NCI-H524 treated with DMSO at 0.1 percent for 48 hours (cell line): ENCODE measurements around the gene SH3GLB2.
"Not testable (repeated sequence)": the region's sequence is repeated elsewhere in the genome, so short reads cannot be mapped to it uniquely, and the experiment has no call there.

Source experiments
- DNase-seq: peaks from one replicate; lab custom pipeline; 2025; lab: John Stamatoyannopoulos, UW

SH3GLB2 gene

DNA sequence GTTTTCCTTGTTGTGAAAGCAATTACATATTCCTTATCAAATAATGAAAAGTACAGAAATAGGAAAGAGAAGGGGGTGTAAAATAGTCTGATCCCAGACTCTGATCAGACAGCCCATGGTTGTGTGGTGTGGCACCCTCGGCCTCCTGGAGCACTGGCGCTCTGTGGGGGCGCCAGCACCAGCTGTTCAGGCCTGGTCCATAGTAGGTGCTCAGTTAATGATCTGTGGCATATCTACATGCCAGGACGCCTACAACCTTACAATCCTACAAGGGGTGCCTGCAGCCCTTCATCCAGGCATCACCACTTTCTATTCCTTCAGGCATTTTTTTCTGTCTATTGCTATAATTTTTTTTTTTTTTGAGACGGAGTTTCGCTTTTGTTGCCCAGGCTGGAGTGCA is 24.9 kb upstream of the SH3GLB2 start:
- DNase-seq: no peak

DNA sequence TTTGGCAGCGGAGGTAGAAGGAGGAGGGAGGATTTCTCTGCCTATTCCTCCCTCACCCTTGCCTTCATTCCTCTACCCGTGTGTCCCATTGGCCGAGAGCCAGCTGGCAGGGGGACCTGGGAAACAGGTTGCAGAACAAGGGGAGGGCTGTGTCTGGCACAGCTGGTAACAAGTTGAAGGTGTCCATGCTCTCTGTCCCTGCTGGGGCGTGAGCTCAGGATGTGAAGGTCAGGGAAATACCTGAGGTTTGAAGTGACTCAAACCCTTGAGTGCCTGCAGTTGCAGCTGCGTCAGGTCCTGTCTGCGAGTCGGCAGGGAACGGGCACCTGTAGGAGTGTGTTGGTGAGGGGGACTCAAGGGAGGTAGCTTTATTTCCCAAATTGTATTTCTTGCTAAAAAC is 24.5 kb upstream of the SH3GLB2 start:
- no peak for DNase-seq

DNA sequence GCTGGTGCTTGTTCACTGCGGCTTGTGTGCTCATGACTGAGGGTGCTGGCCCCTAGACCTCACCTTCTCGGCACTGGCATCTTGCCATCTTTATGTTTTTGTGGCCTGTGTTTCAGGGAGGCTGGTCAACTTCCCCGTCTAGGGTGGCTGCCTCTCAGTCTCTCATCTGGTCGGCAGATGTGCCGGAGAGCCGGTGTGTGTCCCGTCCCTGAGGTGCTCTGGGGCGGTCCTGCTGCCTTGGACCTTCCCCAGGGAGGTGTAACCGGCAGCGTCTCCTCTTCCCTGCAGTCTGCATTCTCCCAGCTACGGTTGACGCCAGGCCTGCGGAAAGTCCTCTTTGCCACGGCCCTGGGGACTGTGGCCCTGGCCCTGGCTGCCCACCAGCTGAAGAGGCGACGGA is 13.9 kb upstream of the SH3GLB2 start:
- DNase-seq: no peak

DNA sequence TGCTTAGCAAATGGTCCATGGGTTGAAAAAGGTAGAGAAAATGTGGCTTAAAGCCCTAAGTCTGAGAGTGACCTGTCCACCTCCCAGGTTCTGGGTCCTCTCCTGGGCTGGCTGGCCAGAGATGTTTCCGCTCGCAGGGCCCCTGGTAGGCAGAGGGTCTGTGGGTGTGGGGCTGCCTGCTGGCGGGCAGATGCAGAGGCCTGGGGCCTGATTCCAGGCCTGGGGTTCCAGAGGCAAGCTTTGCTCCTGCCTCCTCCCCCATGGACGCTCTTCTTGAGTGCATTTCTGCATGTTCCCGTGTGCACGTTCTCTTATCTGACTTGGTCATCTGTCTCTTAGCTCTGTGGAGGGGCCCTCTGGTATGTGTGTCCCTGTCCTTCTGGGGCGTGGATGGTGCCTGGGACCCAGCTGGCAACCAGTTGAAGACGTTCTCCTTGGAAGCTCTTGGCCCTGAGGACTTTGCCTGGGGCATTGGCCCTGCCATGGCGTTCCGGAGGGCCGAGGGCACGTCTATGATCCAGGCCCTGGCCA is 12.0 kb upstream of the SH3GLB2 start:
- DNase-seq: no peak

DNA sequence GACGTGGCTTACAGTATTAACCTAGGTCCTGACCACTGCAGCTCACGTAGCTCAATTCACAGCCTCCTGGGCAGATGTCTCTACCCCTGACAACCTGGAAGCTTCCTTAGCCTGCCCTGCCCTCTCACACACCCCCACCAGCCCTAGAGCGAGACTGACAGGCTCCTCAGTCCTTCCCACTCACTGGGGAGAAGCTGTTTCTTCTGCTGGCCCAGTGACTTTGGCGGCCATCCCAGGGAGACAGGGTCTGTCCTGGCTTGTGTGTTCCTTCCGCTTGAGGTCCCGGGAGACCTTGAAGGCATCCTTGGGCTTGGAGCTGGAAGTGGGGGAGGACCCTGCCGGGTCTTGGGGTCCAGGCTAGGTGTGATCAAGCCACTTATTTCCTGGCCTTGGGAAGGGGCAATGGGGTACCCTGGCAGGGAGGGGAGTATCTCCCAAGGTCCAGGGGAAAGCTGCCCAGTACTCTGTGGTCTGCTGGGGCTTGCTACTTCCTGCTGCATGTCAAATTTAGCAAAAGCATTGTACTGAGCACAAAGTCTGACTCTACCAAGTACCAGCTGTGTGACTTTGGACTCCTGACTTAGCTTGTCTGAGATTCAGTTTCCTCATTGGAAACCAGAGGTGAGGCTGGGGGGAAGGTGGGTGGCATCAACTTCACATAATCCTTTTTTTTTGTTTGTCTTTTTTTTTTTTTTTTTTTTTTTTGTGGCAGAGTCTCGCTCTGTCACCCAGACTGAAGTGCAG is 10.2 kb upstream of the SH3GLB2 start:
- DNase-seq: no peak

DNA sequence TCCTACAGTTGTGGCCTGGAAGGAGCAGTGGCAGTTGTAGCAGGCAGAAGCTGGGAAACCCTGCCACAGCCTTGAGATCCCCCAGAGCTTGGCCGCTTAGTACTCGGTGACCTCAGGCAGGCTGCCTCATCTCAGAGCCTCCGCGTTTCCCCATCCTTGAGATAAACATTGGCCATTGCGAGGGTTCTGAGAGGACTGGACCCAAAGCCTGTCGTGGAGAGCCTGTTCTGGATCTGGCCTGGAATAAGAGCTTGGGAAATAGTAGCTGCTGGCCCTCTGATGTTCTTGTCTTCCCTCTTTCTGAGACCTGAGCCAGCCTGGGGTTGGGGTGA is 9.6 kb upstream of the SH3GLB2 start:
- no peak for DNase-seq

DNA sequence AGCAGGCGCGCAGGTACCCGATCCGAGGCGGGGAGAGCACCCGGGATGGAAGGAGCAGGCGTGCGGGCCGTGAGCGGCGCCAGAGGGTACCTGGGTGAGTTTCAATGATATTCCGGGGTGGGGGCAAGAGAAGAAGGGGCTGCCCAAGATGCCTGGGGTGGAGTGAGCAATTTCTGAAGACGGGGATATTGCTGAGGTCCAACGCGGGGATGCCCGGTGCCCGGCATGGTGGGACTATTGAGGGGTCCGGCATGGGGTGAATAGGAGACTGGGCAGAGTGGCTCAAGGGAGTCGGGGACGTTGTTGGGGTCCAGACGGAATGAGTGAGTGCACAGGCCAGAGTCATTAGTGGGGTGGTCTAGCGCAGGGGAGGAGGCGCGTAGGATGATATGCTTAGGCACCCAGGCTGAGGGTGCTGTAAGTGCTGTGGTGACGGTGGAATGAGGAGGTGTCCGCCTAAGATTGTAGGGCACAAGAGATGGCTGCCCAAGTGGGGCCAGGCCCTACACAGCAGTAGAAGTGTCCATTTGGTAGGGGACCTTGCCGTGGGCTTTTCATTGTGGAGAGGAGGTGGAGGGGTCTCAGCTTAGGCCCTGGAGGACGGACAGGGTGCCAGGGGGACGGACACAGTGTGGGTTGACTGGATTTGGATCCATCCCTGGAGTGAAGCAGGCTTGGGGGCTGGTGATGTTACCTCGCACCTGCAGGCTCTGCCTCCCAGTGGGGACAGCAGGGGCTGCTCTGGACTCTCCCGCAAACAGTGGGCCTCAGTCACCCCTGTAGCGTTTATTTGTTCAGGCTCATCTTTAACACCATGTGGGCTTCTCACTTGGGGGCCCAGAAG is 9.0 kb upstream of the SH3GLB2 start:
- DNase-seq: no peak

DNA sequence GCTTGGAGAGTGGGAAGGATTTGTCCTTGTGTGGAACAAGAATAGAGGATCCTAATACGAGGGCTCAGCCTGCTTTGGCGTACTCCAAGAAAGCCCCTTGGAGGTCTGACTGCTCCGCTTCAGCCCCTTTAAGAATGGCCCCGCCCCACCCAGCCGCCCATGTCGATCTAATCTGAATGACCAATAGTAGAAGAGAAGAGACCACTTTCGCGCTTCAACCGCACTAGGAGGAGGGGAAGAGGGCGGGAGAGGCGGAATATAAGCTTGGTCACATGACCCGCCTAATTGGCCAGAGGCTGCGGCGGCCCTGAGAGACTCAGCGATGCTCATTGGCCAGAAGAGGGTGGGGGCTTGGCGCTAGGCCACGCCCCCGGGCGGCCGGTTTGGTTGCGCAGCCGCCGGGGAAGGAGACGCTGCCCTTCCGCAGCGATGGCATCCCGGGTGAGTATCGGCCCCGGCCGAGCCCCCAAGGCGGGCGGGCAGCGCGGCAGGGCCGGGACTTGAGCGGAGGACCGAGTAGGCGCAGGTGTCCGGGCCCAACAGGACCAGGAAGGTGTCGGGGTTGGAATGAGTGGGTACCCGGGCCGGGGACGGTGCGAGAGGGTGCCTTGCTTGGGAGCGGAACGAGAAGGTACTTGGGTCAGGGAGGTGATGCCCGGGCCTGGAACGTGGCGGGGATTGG is 8.3 kb upstream of the SH3GLB2 start, which contains the start of gene MIGA2:
Gene MIGA2 (plus strand): TSS at position 386 of the 682 bp plus-strand sequence. CDS start 3,969 bp downstream, outside the sequence.
- DNase-seq: peak; percentile 99

DNA sequence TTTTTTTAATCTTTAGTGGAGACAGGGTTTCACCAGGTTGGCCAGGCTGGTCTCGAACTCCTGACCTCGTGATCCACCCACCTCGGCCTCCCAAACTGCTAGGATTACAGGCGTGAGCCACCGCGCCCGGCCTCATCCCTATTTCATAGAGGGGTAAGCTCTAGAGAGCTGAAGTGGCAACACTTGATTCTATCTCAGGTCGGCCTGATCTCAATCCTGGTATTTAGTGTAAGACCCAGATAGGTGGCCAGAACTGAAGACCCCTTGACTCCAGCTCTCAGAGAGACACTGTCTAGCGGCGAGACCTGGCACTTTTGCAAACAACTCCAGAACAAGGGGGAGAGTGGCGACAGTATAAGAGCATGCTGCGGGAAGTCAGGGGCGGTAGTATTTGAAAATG is 7.7 kb upstream of the SH3GLB2 start:
- DNase-seq: not testable (repeated sequence)

DNA sequence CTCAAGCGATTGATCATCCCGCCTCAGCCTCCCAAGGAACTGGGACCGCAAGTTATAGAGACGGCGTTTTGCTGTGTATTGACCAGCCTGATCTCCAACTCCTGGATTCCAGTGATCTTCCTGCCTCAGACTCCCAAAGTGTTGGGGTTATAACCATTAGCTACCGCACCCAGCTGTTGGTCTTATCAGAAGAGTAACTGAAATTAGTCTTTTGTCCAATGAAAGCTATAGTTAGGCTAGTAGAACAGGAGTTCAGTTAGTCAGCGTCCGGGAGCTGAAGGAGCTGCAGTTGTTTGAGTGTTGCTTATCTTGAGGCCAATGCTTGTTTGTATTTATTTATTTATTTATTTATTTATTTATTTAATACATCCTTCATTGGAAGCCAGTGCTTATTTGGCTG is 5.1 kb upstream of the SH3GLB2 start:
- no peak for DNase-seq

DNA sequence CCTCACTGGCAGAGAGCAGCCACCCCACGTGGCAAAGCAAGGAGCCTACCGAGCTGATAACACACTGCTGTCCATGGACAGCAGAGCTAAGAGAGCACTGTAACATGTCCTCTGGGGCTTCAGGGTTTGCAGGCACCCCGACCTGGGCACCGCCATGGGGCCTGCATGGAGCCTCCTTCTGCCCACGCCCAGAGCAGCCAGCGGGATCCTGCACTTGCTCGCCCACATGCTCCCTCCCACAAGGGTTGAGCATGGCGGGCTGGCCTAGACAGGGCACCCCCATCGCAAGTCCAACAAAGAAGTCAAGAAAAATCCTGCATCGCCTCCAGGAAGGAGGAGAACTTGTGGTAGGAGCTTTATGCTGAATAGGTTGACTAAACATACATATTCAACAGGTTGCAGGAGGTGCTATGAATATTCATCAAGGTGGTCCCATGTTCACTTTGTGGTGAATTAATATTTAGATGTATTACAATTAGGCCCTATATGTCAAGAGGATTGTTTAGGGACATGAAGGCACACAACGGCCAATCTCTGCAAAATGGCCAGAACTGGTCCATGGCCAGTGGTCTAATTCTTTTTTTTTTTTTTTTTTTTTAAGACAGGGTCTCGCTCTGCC is 4.5 kb upstream of the SH3GLB2 start:
- no peak for DNase-seq

DNA sequence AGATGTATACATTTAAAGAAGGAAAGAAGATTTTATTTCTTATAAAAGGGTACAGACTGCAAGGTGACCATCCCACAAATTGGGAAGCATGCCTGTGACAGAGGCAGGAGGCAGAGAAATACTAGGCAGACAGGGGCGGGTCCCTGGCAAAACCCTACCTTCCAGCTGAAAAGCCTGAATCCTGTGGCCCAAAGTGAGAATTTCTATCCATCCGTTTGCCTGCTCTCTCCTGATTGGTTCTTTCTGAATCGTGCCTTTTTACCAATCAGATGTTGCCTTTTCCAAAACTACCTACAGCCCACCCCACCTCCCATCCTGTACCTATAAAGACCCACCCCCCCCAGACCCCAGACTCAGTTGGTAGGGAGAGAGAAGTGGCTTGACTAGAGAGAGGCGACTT is 3.4 kb upstream of the SH3GLB2 start:
- no peak for DNase-seq

DNA sequence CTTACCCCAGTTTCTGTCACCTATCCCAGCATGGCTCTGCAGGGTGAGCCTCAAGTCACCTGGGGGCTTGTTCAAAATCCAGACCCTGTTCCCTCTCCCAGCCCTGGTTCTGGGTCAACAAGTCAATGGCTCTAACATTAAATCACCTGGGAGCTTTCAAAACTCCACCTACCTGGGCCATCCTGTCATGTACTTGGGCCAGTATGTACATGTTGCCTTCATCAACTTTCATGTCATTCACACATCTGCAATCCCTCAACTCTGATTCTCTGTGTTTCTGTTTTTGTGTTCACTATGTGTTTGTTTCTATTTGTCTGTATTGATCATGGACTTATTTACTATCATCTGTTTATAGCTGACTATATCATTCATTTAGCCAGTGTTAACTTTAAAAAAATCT is 2.1 kb upstream of the SH3GLB2 start:
- no peak for DNase-seq

DNA sequence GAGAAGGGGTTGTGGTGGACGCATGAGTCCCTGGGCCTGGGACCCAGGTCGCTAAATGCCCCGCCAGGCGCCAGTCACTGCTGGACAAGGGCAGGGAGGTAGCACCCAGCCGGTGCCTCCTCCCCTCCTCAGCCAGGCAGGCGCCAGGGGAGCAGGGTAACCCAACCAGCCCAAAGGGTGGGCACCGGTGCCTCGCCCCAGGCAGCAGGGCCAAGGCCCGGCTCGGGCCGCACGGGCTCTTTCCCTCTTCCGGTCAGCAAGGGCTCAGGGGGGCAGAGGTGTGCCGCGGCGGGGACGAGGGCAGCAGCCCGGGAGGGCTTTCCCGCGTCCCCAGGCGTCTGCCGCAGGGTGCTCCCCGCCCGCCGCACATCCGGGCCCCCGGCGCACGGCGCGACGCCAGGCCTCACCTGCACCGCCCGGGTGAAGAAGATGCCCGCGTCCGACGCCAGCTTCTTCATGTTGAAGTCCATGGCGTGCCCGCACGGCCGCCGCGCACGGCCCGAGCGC is 393 bp downstream of the SH3GLB2 start:
- no peak for DNase-seq

DNA sequence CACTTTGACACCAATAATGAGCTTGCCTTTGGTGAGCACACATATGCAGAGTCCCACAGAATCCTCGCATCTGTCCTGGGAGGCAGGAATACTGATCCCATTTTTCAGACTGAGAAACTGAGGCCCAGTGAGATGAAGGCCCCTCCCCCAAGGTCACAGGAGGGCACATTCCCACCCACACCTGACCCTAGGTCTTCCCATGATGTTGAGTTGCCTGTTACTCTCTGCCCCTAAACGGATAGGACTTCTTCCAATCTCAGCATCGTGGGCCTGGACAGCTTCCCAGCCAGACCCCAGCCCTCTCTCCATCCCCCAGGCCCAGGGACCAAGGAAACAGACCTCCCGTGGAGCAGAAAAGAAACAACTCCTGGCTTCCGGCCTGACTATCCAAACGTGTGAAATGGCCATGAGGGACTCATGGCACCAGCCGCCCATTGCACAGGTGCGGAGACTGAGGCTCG is 877 bp downstream of the SH3GLB2 start:
- DNase-seq: no peak

DNA sequence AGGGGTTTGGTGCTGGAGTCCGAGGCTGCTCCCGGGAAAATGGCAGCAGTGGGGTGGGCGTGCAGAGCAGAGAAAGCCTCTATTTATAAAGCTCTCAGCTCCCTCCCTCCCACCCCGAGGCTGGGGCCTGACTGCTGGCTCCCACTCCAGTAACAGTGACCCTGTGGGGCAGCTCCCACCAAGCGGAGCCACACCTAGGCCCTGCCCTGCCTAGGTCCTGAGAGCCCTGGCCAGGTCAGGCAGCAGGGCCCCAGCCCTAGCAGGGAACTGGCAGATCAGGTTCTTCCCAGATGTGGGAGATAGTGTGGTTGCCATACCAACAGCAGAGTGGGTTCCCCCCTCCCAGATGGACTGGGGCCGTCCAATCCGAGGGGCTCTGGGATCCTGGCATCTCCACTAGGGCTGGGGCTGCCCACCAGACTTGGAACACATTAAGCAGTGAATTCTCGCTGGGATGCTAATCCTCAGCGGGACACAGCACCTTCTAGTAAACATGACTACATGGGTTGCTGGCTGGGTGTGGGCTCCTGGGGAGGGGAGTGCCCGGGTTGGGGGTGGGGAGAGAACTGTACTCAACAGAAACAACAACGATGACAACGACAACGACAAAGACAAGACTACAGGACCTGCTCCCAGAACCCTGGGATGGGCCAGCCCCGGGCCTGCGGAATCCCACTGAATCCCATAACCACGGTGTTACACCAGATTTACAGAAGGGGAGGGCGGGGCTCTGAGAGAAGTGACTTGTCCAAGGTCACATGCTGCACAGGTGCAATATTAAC is 1.5 kb downstream of the SH3GLB2 start:
- no peak for DNase-seq

DNA sequence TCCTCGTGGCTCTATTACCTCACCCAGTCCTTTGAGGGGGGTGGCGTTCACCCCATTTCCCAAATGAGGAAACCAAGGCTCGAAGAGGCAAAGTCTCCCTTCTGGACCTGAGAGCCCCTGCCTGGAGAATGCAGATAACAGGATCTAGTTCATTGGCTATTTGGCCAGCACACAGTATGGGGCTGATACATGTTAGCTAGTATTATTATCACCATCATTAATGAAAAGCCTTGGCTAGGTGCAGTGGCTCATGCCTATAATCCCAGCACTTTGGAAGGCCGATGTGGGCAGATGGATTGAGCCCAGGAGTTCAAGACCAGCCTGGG is 4.3 kb downstream of the SH3GLB2 start:
- DNase-seq: no peak

DNA sequence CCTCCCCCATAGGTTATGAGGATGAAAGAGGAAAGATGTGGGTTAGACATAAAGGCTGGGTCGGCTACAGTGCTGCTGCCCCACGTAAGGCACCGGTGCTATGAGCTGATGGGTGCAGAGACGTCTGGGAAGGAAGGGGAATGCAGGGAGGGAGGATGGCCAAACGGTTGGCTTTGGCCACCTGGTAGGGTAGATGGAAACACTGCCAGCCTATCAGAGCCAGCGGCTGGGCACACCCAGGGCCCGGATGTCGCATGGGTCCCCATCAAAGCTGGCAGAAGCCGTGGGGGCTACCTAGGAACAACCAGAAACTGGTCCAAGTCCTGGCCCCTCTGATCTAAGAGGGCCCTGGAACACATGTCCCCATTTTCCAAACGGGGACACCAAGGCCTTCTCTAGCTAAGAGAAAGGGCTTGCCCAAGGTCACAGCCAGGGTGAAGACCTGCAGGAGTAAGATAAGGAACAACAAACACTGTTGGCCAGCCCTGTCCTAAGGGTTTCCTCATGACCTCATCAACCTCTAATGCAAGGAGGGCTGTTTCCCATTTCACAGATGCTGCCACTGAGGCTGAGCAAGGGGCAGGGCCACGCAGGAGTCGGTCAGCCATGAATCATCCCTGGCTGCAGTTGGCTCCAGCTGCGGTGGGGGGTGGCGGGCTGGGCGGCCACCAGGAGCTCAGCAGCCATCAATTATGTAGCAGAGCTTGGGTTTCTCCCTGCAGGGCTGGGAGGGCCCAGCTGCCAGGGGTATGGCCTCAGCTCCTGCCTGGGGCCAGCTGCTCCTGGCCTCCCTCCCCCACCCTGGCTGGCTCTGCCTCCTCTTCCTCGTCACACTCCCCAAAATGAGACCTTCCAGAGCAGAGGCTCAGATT is 4.9 kb downstream of the SH3GLB2 start:
- peak; percentile 38 for DNase-seq

DNA sequence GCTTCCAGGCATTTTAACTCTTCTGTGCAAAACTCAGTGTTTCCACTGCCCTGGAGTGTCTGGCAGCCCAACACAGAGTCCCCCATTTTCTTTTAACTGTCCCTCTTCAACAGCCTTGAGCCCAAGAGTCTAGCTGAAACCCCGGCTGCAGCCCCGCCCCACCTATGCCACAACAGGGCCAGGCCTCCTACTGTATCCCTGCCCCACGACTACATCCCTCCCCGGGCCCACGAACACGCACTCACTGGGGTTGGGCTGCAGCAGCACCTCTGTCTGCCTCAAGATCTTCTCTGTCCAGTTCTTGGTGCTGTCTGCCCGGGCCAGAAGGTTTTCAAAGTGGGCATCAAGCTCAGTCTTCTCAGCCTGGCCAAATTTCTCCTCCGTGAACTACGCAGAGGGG is 6.1 kb downstream of the SH3GLB2 start:
- no peak for DNase-seq

DNA sequence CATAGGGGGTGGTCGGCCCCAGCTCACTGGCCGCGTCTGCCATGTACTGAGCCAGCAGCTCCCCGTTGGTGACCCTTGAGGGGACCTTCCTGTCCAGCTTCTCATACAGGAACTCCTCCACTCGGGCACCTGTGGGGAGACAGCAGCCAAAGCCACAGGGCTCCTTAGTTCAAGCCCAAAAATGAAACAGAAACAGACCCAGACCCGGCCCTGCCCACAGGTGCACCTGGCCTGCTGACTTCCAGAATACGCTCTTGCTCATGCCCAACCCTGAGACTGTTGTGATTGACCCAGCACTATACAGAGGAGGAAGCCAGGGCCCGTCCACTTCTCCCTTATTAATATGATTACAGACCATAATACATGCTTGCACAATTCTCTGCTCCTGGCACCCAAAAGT is 7.0 kb downstream of the SH3GLB2 start:
- DNase-seq: no peak
